ENCODE results near the gene POMT2.

Gene POMT2

DNA sequence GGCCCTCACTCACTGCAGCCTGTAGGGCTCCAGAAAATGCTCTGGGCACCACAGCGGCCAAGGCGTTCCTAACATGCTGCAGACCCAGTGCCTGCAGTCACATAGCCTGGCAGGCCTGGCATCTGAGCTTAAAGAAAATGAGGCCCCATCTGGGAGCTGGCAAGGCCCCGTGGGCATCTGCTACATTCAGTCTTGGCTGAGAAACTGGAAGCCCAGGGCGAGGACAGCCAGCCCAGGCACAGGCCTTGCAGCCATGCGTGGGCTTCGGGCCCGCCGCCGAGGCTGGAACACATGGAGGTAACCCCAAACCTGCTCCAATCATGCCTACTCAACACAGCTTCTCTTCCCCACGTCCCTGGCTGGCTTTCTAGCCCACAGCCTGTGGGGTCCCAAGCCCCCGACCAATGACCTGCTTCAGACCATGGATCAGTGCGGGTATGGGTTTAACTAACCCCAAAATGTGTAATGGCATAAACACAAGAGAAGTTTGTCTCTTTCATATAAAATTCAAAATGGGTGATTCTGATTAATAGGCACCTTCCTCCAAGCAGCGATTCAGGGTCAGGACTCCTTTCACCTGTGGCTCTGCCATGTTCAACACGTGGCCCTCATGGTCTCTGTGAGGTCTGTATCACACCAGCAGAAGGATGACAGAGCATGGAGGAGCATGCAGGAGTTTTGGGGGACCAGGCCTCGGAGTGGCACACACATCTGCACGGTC, 56.1 kb downstream of the POMT2 start:
- Histone ChIP-seq H3K27me3 (ENCODE audit: insufficient read depth, low read depth) (no peaks in the 10 kb centered on the region), H3K4me1 (ENCODE audit: low read depth, poor library complexity, severe bottlenecking) (no peaks in the 10 kb centered on the region), H3K36me3 (ENCODE audit: insufficient read depth) (no peaks in the 10 kb centered on the region), H3K79me2 (ENCODE audit: insufficient read depth, low read depth) (no peaks in the 10 kb centered on the region), H4K20me1 (ENCODE audit: insufficient read depth) (no peaks in the 10 kb centered on the region), H3K4me3 (IDR thresholded peaks at IDR 0.05; ENCODE audit: insufficient read depth, low read depth, low read length) (no peak overlapping the region), H3K9ac (no peak overlapping the region), H2AFZ (ENCODE audit: low read depth) (no peak overlapping the region), H3K27ac (no peak overlapping the region), H3K4me2 (no peak overlapping the region)
- TF ChIP-seq, protein P1, sequence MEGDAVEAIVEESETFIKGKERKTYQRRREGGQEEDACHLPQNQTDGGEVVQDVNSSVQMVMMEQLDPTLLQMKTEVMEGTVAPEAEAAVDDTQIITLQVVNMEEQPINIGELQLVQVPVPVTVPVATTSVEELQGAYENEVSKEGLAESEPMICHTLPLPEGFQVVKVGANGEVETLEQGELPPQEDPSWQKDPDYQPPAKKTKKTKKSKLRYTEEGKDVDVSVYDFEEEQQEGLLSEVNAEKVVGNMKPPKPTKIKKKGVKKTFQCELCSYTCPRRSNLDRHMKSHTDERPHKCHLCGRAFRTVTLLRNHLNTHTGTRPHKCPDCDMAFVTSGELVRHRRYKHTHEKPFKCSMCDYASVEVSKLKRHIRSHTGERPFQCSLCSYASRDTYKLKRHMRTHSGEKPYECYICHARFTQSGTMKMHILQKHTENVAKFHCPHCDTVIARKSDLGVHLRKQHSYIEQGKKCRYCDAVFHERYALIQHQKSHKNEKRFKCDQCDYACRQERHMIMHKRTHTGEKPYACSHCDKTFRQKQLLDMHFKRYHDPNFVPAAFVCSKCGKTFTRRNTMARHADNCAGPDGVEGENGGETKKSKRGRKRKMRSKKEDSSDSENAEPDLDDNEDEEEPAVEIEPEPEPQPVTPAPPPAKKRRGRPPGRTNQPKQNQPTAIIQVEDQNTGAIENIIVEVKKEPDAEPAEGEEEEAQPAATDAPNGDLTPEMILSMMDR (conservative IDR thresholded peaks at IDR 0.05; ENCODE audit: low read depth, low read length), result no peak

DNA sequence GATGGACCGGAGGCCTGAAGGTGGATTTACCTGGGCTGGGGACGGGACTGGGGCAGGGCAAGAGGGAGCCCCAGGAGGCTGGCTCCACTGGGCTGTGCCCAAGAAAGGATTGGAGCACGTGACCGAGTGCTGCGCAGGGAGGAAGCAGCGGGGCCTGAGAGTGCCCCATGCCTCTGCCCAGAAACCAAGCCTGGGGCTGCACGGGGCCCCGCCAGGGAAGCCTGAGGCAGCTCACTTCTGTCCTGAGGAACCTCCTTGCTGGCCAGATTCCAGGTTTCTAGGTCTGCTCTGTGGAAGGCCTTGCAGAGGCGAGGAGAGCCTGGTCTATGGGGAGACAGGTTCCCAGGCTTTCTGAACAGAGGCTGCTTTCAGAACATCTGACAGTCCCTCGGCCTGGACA, 60.1 kb downstream of the POMT2 start:
- H3K9ac ChIP-seq, result no peak overlapping the region
- H3K4me2 ChIP-seq, result no peak overlapping the region
- H3K4me1 ChIP-seq (ENCODE audit: low read depth, poor library complexity, severe bottlenecking), result no peaks in the 10 kb centered on the region
- no peak overlapping the region for H3K27ac ChIP-seq
- H3K36me3 ChIP-seq (ENCODE audit: insufficient read depth), result no peaks in the 10 kb centered on the region
- H3K27me3 ChIP-seq (ENCODE audit: insufficient read depth, low read depth), result no peaks in the 10 kb centered on the region
- no peak overlapping the region for H2AFZ ChIP-seq (ENCODE audit: low read depth)
- no peaks in the 10 kb centered on the region for H4K20me1 ChIP-seq (ENCODE audit: insufficient read depth)
- H3K4me3 ChIP-seq (IDR thresholded peaks at IDR 0.05; ENCODE audit: insufficient read depth, low read depth, low read length), result no peak overlapping the region
- TF ChIP-seq, protein P1 (conservative IDR thresholded peaks at IDR 0.05; ENCODE audit: low read depth, low read length), result no peak
- H3K79me2 ChIP-seq (ENCODE audit: insufficient read depth, low read depth), result no peaks in the 10 kb centered on the region

DNA sequence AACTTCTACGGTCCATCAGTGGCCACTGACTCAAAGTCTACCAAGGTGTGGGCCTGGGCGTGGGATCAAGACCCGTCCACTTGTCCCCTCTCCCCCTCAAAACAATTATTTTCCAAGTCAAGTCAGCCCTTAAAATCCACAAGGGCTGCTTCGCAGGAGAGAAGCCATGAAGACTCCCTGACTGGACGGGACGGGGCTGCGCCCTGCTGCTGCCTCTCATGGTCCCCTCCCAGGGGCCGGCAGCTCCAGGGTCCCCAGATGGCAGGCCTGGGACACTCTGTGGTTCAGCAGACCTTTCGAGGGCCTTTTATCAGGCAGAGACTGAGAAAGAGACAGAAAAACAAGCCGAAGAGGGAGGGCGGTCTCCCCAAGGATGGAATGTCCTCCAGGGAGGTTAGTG, 60.5 kb downstream of the POMT2 start:
- no peaks in the 10 kb centered on the region for H4K20me1 ChIP-seq (ENCODE audit: insufficient read depth)
- H3K27me3 ChIP-seq (ENCODE audit: insufficient read depth, low read depth), result no peaks in the 10 kb centered on the region
- no peak overlapping the region for H3K4me3 ChIP-seq (IDR thresholded peaks at IDR 0.05; ENCODE audit: insufficient read depth, low read depth, low read length)
- no peak overlapping the region for H3K4me2 ChIP-seq
- no peaks in the 10 kb centered on the region for H3K79me2 ChIP-seq (ENCODE audit: insufficient read depth, low read depth)
- TF ChIP-seq, protein P1 (conservative IDR thresholded peaks at IDR 0.05; ENCODE audit: low read depth, low read length), result no peak
- no peak overlapping the region for H2AFZ ChIP-seq (ENCODE audit: low read depth)
- H3K4me1 ChIP-seq (ENCODE audit: low read depth, poor library complexity, severe bottlenecking), result no peaks in the 10 kb centered on the region
- no peak overlapping the region for H3K27ac ChIP-seq
- no peaks in the 10 kb centered on the region for H3K36me3 ChIP-seq (ENCODE audit: insufficient read depth)
- no peak overlapping the region for H3K9ac ChIP-seq

DNA sequence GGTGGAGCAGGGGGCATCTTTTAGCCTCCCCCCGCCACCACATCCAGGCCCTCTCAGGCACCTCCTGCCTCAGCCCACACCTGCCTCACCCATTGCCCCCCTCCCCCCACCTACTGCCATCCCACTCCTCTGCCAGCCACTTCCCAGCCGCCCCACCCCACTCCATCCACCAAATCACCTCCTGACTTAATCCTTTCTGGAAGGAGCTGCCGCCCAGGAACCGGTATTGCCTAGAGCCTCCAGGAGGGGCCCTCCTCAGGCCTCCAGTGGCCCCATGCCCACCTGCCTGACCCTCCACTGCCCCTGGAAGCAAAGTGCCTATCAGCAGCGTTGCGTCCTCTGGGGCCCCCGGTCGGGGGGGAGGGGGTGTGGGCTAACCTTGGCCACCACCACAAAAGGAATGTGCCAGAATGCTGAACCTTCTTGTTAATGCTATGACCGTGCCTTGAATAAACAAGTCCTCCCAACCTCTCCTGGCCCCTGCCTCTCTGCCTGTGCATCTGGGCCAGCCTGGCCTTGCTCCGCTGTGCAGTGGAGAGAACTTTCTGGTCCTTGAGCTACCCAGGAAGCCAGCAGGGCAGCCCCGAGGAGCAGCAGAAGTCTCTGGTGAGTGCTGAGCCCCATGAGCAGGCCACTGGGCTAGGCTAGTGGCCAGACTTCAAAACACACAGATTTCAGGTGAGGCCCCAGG, 61.5 kb downstream of the POMT2 start:
- Histone ChIP-seq H3K79me2 (ENCODE audit: insufficient read depth, low read depth) (no peaks in the 10 kb centered on the region), H4K20me1 (ENCODE audit: insufficient read depth) (no peaks in the 10 kb centered on the region), H3K9ac (no peak overlapping the region), H2AFZ (ENCODE audit: low read depth) (no peak overlapping the region), H3K27me3 (ENCODE audit: insufficient read depth, low read depth) (no peaks in the 10 kb centered on the region), H3K4me1 (ENCODE audit: low read depth, poor library complexity, severe bottlenecking) (no peaks in the 10 kb centered on the region), H3K4me2 (no peak overlapping the region), H3K27ac (no peak overlapping the region), H3K36me3 (ENCODE audit: insufficient read depth) (no peaks in the 10 kb centered on the region), H3K4me3 (IDR thresholded peaks at IDR 0.05; ENCODE audit: insufficient read depth, low read depth, low read length) (no peak overlapping the region)
- TF ChIP-seq, protein P1 (conservative IDR thresholded peaks at IDR 0.05; ENCODE audit: low read depth, low read length), result no peak
